ENCODE data around the gene WDR88.
A peak's percentile ranks its signal among the peaks of the same experiment; 100 is the strongest.
"Not testable (repeated sequence)": the region's sequence is repeated elsewhere in the genome, so short reads cannot be mapped to it uniquely, and the experiment has no call there.

The WDR88 gene

GRCh38 chr19:33130433-33130832, 1.5 kb upstream of the WDR88 start:
- DNase-seq = no peak

DNA sequence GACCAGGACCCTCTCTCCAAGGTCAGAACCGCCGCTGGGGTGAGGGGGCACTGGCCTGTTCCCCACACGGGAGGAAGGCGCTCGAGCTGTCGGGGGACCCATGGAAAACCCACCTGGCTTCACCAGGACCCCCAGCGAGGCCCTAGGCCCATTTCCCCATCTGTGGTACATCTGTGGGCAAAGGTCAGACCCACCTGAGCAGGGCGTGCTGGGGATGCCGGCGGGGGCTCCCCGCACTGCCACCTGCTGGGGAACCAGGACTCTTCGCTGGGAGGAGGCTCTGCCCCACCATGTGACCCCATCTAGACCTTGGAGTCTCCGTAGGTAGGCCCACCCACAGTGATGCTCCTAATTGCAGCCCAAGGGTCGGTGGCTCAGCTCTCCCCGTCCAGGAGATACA, 511 bp downstream of the WDR88 start:
- DNase-seq = no peak

GRCh38 chr19:33133438-33134031, 1.6 kb downstream of the WDR88 start:
- DNase-seq = no peak

GRCh38 chr19:33134571-33135041, 2.7 kb downstream of the WDR88 start:
- peak; percentile 36 for DNase-seq

DNA sequence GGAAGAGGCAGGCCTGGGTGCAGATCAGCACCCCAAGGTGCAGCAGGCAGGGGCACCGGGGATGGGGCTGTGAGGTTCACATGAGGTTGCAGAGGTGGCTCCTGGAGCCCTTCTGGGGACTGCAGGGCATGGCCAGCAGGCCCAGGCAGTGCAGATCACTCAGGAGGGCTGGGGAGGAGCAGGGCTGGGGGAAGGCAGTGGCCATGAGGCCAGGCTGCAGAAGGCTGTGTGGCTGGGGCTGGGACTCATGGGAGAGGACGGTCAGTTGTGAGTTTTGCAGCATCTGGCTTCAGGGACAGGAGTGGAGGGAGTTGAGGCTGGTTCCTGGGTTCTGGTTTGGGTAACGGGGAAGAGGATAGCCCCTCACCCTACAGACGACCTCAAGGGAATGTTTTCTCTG, 7.3 kb downstream of the WDR88 start:
- DNase-seq = no peak

DNA sequence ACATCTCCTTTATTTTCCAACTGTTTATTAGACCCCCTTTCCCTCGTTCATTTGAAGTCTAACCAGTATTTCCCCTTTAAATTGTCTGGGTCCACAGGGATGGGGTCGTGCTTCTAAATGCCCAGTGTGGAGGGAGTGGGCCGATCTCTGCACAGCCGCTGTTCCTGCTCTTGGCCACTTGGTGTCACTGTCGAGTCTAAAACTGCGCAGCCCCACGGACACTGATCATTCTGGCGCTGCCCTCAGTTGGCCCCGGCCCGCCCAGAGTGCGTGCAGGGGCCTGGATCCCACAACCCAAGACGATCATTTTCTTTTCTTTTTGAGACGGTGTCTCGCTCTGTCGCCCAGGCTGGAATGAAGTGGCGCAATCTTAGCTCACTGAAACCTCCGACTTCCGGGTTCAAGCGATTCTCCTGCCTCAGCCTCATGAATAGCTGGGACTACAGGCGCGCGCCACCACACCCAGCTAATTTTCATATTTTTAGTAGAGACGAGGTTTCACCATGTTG, 12.0 kb downstream of the WDR88 start:
- DNase-seq = peak; percentile 36

- DNase-seq = no peak
These were observed 14.3 kb downstream of the WDR88 start for GRCh38 chr19:33146209-33146608.

DNA sequence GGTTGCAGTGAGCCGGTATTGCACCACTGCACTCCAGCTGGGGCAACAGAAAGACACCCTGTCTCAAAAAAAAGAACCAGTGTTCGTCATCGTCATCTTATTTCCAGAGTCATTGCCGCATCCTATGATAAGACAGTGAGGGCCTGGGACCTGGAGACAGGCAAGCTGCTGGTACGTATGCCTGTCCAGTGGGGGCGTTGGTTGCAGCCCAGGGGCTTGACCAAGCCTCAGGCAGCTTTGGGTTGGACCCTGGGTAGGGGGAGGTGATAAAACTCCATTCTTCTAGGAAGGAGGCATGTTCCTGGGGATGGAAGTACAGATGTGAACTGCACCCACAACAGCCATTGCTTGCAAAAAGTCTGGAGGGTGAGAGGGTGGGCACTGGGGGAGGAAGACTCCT, 15.6 kb downstream of the WDR88 start:
- DNase-seq = no peak

GRCh38 chr19:33150852-33151518, 19.1 kb downstream of the WDR88 start:
- no peak for DNase-seq

DNA sequence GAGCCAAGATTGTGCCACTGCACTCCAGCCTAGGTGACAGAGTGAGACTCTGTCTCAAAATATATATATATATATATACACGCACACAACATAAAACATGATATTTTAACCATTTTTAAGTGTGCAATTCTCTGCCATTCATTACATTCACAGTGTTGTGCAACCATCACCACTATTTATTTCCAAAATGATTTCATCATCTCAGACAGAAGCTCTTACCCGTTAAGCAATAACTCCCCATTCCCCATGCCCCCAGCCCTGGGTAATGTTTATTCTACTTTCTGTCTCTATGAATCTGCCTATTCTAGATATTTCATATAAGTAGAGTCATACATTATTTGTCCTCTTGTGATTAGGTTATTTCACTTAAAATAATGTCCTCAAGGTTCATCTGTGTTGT, 20.3 kb downstream of the WDR88 start:
- DNase-seq = no peak

DNA sequence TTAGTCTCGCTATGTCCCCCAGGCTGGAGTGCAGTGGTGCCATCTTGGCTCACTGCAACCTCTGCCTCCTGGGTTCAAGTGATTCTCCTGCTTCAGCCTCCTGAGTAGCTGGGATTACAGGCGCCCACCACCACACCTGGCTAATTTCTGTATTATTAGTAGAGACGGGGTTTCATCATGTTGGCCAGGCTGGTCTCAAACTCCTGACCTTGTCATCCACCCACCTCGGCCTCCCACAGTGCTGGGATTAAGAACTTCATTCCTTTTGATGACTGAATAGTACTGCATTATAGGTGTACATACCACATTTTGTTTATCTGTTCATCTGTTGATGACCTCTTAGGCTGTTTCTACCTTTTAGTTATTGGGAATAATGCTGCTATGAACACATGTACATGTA, 20.7 kb downstream of the WDR88 start:
- DNase-seq = not testable (repeated sequence)

- not testable (repeated sequence) for DNase-seq
These were observed 22.4 kb downstream of the WDR88 start for GRCh38 chr19:33154313-33154712.

DNA sequence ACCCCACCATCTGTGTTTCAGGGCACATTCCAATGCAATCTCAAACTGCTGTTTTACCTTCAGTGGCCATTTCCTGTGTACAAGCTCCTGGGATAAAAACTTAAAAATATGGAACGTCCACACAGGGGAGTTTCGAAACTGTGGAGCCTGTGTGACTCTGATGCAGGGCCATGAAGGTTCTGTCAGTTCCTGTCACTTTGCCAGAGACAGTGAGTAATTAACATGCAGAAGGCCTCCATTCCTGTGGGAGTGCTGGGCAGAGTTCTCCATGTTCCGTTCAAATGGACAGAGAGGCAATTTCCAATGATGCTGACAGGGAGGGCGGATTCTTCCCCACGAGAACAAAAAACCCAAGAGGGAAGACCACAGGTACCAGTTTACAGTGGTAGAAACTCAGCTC, 24.4 kb downstream of the WDR88 start:
- DNase-seq = no peak

DNA sequence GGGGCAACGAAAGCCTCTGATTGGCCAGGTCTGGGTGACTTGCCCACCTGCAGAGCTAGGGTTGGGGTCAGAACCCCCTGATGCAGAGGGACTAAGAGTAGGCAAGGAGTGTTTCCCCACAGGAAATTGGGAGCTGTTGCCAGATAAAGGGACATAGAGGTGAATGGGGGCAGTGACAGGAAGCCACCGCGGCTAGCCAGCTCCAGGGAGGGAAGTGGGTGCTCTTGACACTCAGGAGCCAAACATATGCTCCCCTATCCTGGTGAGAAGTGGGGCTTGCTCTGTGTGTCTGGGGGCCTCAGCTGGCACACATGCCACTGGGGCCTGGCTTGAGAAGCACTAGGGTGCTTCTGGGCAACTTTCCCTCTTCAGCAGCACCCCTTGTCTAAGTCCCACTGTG, 26.0 kb downstream of the WDR88 start:
- no peak for DNase-seq

DNA sequence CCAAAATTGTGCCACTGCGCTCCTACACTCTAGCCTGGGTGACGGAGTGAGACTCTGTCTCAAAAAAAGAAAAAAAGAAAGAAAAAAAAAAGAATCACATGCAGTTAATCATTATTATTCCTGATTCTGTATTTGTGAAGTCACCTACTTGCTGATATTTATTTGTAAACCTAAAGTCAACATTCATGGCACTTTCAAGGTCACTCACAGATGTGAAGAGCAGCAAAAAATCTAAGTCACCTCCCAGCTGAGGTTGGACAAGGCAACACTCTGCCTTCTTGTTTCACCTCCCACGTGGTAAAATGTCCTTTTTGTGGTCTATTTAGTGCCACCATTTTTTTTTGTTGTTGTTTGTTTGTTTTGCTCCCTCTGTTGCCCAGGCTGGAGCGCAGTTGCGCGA, 26.5 kb downstream of the WDR88 start:
- no peak for DNase-seq

- DNase-seq = no peak
These were observed 27.2 kb downstream of the WDR88 start for GRCh38 chr19:33159149-33159548.

DNA sequence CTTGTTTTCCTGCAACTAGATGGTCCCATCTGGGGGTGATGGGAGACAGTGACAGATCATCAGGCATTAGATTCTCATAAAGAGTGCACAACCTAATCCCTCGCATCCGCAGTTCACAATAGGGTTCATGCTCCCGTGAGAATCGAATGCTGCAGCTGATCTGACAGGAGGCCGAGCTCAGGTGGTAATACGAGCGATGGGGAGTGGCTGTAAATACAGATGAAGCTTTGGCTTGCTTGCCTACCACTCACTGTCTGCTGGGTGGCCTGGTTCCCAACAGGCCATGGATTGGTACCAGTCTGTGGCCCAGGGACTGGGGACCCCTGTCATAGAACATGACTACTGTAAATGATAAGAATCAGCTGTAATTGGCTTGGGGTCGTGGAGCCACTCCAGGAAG, 28.0 kb downstream of the WDR88 start:
- DNase-seq = no peak

GRCh38 chr19:33161201-33161600, 29.3 kb downstream of the WDR88 start:
- no peak for DNase-seq

DNA sequence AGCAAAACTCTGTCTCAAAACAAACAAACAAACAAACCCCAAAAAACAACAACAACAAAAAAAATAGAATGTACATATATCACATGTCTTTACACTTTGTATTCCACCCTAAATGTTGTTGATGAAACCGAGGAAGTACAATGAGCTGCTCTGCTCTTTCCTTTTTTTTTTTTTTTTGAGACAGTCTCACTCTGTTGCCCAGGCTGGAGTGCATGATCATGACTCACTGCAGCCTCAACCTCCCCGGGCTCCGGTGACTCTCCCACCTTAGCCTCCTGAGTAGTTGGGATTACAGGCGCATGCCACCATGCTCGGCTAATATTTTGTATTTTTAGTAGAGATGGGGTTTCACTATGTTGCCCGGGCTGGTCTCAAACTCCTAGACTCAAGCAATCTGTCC, 31.6 kb downstream of the WDR88 start:
- DNase-seq = no peak

GRCh38 chr19:33166037-33166436, 34.1 kb downstream of the WDR88 start:
- DNase-seq = not testable (repeated sequence)

- DNase-seq = no peak
These were observed 35.5 kb downstream of the WDR88 start for GRCh38 chr19:33167438-33167837.

GRCh38 chr19:33168528-33168927, 36.6 kb downstream of the WDR88 start:
- no peak for DNase-seq

- no peak for DNase-seq
These were observed 39.4 kb downstream of the WDR88 start for GRCh38 chr19:33171222-33171795.

DNA sequence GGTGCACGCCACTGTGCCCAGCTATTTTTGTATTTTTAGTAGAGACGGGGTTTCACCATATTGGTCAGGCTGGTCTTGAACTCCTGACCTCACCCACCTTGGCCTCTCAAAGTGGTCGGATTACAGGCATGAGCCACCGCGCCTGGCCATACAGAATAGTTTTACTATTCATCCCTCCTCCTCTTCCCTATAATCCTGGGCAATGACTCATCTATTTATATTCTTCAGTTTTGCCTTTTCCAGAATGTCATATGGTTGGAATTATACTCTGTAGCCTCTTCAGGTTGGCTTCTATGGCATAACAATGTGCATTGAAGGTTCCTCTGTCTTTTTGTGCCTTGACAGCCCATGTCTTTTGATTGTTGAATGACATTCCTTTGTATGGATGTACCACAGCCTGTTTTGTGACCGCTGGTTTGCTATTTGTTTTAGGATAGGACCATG, 40.0 kb downstream of the WDR88 start:
- DNase-seq = no peak
